ENCODE results near the gene NR6A1.

GRCh38 chr9:124768334-124768733 lies 2.8 kb downstream of the NR6A1 start:
- TF ChIP-seq POLR2A (IDR thresholded peaks at IDR 0.05) (no peak), CTCF (IDR thresholded peaks at IDR 0.05) (no peak), POLR2AphosphoS5 (IDR thresholded peaks at IDR 0.05; ENCODE audit: insufficient read depth in 1 of 2, low read depth in 1 of 2) (no peak)
